Measurements from ENCODE around the gene KLHL1.

- TF ChIP-seq CTCF (tag by site-specific recombination; IDR thresholded peaks at IDR 0.05): no peak
- TF ChIP-seq AEBP2 (tag by site-specific recombination; IDR thresholded peaks at IDR 0.05; ENCODE audit: borderline replicate concordance): no peak
- TF ChIP-seq ZNF777 (tag by site-specific recombination; IDR thresholded peaks at IDR 0.05; ENCODE audit: borderline replicate concordance): no peak
These were observed 453.9 kb downstream of the KLHL1 start for GRCh38 chr13:69654392-69654791.

Measured in HEK293 (cell line).